Stimulated activated naive CD8-positive, alpha-beta T cell treated with anti-CD3 and anti-CD28 coated beads, Interleukin-15, amount 100 ng/mL, for 72 hours (primary cell): ENCODE measurements around the gene SNX13.
"Not testable (repeated sequence)": the region's sequence is repeated elsewhere in the genome, so short reads cannot be mapped to it uniquely, and the experiment has no call there.

ENCODE experiments used
- ATAC-seq: fragments of 150-1000 bp; cut with Tn5 transposase; 2 replicates; pipeline ENCODE4 v1.10.0; 2021; ENCODE audit warnings: mild to moderate bottlenecking, moderate library complexity
- DNase-seq, 2 donors: peaks; one replicate each; pipeline ENCODE4 v3.0.0; 2021 to 2022
- H3K27ac Mint-ChIP-seq, 2 donors: one replicate each; pipeline ENCODE4 v1.8.0; 2022; ENCODE audit warnings: mild to moderate bottlenecking in 2 of 2, mixed read lengths in 2 of 2, moderate library complexity in 2 of 2
- H3K27me3 Mint-ChIP-seq: one replicate; pipeline ENCODE4 v1.8.0; 2022; ENCODE audit warnings: mixed read lengths
- H3K4me1 Mint-ChIP-seq: one replicate; pipeline ENCODE4 v1.8.0; 2022; ENCODE audit warnings: mild to moderate bottlenecking, mixed read lengths
- H3K4me3 Mint-ChIP-seq, 2 donors: one replicate each; pipeline ENCODE4 v1.8.0; 2022; ENCODE audit warnings: mild to moderate bottlenecking in 2 of 2, mixed read lengths in 2 of 2, moderate library complexity in 1 of 2
- H3K9me3 Mint-ChIP-seq, 2 donors: one replicate each; pipeline ENCODE4 v1.8.0; 2022; ENCODE audit warnings: mixed read lengths in 2 of 2

SNX13 gene

DNA sequence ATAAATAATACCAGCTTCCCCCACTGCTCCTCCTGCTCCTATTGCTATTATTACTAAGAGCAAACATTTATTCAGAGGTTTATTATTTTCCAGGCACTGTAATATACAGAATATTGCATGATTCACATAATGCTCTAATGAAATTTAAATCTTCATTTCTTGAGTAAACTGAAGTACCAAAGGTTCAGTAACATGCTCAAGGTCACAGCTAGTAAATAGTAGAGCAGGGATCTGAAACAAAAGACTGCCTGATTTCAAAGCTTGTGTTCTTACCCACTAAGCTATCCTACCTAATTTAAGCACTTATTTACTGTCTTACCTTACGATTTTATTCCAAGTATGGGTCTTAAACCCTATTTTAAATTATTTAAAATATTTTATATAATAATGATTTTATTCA is 126.2 kb downstream of the SNX13 start:
- no peaks in the 10 kb centered on the region for H3K4me1 Mint-ChIP-seq
- H3K27me3 Mint-ChIP-seq = no peaks in the 10 kb centered on the region
- no peak for DNase-seq
- peaks cover 0 to 20% of the 10 kb centered on the region in 2 donors for H3K9me3 Mint-ChIP-seq
- no peak for ATAC-seq
- no peak overlapping the region for H3K4me3 Mint-ChIP-seq
- no peak overlapping the region for H3K27ac Mint-ChIP-seq

DNA sequence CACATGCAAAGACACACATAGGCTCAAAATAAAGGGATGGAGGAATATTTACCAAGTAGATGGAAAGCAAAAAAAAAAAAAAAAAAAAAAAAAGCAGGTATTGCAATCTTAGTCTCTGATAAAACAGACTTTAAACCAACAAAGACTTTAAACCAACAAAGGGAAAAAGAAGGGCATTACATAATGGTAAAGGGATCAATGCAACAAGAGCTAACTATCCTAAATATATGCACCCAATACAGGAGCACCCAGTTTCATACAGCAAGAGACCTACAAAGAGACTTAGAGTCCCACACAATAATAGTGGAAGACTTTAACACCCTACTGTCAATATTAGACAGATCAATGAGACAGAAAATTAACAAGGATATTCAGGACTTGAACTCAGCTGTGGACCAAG is 131.1 kb downstream of the SNX13 start:
- H3K27ac Mint-ChIP-seq, ATAC-seq, H3K27me3 Mint-ChIP-seq, H3K4me3 Mint-ChIP-seq, H3K4me1 Mint-ChIP-seq, DNase-seq: not testable (repeated sequence)
- peaks cover 0 to 20% of the 10 kb centered on the region in 2 donors for H3K9me3 Mint-ChIP-seq

DNA sequence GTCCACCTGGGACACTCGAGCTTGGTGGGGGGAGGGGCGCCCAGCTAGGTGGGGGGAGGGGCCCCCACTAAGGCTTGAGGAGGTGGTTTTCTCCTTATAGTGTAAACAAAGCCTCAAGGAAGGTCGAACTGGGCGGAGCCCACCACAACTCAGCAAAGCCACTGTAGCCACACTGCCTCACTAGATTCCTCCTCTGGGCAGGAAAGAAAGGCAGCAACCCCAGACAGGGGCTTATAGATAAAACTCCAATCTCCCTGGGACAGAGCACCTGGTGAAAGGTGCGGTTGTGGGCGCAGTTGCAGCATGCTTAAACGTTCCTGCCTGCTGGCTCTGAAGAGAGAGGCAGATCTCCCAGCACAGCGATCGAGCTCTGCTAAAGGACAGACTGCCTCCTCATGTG is 133.1 kb downstream of the SNX13 start:
- Mint-ChIP-seq H3K27me3 (no peaks in the 10 kb centered on the region), H3K4me3 (no peak overlapping the region)

DNA sequence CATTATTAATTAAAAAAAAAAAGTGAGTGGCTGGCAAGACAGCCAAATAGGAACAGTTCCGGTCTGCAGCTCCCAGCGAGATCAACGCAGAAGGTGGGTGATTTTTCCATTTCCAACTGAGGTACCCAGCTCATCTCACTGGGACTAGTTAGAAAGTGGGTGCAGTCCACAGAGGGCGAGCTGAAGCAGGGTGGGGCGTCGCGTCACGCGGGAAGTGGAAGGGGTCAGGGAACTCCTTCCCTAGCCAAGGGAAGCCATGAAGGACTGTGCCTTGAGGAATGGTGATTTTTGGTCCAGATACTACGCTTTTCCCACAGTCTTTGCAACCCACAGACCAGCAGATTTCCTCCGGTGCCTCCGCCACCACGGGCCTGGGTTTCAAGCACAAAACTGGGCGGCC is 133.7 kb downstream of the SNX13 start:
- peaks cover 0 to 8% of the 10 kb centered on the region in 2 donors for H3K9me3 Mint-ChIP-seq
- ATAC-seq (no peak), DNase-seq (no peak)
- no peaks in the 10 kb centered on the region for H3K4me1 Mint-ChIP-seq
- no peak overlapping the region for H3K4me3 Mint-ChIP-seq
- H3K27me3 Mint-ChIP-seq = no peaks in the 10 kb centered on the region
- peak overlapping the region in 1 of 2 donors; percentile 82 for H3K27ac Mint-ChIP-seq

More for the DNA sequence above, 133.1 kb downstream of the SNX13 start:
- Mint-ChIP-seq H3K9me3 (peaks cover 0 to 15% of the 10 kb centered on the region in 2 donors), H3K27ac (no peak overlapping the region), H3K4me1 (no peaks in the 10 kb centered on the region)
- DNase-seq (no peak), ATAC-seq (no peak)

DNA sequence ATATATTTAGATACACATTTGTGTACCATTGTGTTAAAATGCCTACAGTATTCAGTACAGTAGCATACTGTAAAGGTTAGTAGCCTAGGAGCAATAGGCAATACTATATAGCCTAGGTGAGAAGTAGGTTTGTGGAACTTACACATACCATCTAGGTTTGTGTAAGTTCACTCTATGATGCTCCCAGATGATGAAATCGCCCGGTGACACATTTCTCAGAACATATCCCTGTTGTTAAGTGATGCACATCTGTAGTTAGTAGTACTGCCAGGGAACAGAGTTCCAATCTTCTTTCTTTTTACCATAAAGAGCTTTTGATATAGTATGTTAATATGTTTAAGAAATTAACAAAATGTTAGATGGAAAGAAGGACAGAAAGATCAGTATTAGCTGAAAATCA is 138.2 kb downstream of the SNX13 start:
- H3K27me3 Mint-ChIP-seq = no peaks in the 10 kb centered on the region
- H3K27ac Mint-ChIP-seq = no peak overlapping the region
- no peak for ATAC-seq
- H3K4me1 Mint-ChIP-seq = no peaks in the 10 kb centered on the region
- H3K9me3 Mint-ChIP-seq = no peaks in the 10 kb centered on the region
- no peak overlapping the region for H3K4me3 Mint-ChIP-seq
- no peak for DNase-seq

DNA sequence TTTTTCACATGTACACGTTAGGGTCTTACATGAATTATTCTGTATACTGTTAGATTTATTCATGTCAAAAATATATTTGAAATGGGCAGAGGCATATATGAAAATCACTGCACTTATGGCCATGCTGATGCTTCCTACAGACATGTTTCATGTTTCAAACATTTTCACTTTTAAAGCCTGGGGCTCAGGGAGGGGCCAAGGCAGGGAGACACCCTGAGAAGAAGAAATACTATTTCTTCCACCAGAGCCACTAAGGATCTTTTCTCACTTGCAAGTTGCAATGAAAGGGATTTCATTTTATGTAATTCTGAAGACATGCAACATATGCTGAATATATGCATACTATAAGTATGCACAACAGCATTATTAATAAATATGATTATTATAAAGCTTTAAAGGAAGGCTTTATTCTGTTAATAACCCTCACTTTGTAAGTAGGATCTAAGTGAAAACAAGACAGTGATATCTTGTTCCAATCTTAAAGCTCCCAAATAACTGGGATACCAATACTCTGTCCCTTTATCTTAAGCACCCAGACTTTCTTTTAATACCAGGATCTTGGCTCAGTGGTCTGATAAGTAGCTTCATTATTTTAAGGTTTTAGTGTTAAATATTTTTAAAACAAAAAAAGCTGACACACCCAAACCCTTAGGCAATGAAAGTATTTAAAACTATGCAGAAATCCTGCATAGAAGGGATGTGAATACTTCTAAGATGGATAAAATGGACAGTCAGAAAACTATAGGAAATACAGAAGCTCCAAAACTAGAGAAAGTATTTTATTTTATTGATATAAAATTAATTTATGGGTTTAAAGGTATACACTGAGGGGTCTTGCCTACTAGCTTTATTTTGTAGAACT is 148.0 kb downstream of the SNX13 start:
- Mint-ChIP-seq H3K27ac (no peak overlapping the region), H3K4me1 (no peaks in the 10 kb centered on the region), H3K4me3 (no peak overlapping the region), H3K9me3 (no peaks in the 10 kb centered on the region), H3K27me3 (no peaks in the 10 kb centered on the region)
- no peak for ATAC-seq
- no peak for DNase-seq

DNA sequence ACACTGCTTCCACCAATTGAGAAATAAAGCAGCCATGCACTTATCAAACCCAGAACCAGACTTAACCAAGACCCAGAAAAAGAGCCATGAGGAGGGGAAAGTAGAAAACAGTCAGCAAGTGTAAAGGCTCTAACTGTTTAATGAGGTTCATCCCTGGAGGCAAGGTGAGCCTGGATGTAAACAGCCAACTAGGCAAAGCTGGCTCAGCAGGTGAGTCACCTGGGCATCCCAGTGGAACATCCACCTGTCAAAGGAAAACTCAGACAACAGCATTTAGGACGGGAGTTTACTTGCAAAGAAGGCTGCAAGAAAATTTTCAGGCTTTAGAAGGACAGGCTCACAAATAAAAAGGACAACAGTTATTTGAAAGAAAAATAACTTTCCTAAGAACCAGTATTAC is 153.0 kb downstream of the SNX13 start:
- DNase-seq (no peak), ATAC-seq (no peak)
- no peaks in the 10 kb centered on the region for H3K4me1 Mint-ChIP-seq
- H3K9me3 Mint-ChIP-seq = no peaks in the 10 kb centered on the region
- no peaks in the 10 kb centered on the region for H3K27me3 Mint-ChIP-seq
- H3K4me3 Mint-ChIP-seq = no peak overlapping the region
- no peak overlapping the region for H3K27ac Mint-ChIP-seq

DNA sequence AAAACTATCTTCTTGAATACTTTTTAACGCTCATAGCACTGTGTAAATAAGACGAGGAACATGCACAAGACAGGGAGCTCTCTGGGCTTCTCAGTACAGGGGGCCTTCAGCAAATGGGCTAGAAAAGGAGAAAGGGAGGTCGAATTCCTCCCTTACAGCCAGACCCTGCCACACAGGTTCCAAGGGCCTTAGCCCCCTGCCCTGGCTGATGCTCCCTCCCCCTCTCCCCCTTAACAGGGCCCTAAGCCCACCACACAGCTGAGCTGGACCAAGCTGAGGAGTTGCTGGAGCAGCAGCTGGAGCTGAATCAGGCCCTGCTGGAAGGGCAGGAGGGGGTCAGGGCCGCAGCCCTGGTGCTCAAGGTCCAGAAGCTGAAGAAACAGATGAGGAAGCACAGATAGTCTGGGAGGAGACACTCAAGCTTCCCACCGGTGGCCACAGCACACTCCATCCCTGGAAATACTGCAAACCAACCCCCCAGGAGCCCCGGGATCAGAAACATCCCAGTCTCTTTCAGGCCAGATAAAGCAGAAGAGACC is 153.9 kb downstream of the SNX13 start:
- Mint-ChIP-seq H3K9me3 (no peaks in the 10 kb centered on the region), H3K4me1 (no peaks in the 10 kb centered on the region), H3K27ac (no peak overlapping the region), H3K4me3 (no peak overlapping the region), H3K27me3 (no peaks in the 10 kb centered on the region)
- DNase-seq (no peak), ATAC-seq (no peak)

DNA sequence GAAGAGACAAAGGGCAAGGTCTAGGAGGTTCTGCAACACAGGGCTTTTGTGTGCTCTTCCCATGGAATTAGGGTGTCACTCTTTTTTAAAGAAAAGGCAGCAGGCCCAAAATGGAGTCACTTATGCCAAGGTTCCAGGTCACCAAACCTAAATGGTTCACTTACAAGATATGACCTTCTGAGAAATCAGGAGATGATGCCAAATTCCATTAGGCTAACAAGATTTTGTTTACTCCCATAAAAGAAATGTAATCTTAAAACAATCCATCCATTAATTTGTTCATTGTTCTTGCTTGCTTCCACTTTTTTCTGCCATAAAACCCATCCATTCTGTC is 158.1 kb downstream of the SNX13 start:
- DNase-seq (no peak), ATAC-seq (no peak)
- no peaks in the 10 kb centered on the region for H3K9me3 Mint-ChIP-seq
- no peaks in the 10 kb centered on the region for H3K27me3 Mint-ChIP-seq
- H3K4me3 Mint-ChIP-seq = no peak overlapping the region
- no peak overlapping the region for H3K27ac Mint-ChIP-seq
- no peaks in the 10 kb centered on the region for H3K4me1 Mint-ChIP-seq

DNA sequence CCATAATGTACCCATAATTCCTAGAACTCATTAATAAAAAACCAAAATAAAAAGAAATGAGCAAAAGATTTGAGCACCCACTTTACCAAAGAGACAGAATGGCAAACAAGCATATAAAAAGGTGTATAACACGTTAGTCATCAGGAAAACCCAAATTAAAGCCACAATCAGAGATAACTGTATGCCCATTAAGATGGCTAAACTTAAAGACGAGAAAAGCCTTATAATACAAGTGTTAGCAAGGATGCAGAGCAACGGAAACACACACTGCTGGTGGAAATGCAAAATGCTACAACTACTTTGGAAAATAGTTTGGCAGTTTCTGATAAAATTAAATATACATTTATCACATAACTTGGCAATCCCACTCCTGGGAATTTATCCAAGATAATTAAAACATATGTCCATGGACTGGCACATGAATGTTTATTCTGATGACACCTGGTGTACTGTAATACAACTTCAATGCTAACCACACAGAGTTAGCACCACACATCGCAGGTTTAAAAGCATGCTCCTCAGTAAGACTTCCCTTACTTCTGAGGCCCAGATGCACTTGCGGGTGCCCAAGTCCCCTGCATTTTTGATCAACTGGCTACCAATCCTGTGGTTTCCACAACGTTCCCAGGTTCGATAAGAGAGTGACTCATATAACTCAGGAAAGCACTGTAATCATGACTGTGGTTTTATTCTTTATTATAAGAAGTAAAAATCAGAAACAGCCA is 158.6 kb downstream of the SNX13 start:
- H3K27ac Mint-ChIP-seq = peak overlapping the region in 1 of 2 donors; percentile 66
- ATAC-seq = no peak
- no peaks in the 10 kb centered on the region for H3K9me3 Mint-ChIP-seq

DNA sequence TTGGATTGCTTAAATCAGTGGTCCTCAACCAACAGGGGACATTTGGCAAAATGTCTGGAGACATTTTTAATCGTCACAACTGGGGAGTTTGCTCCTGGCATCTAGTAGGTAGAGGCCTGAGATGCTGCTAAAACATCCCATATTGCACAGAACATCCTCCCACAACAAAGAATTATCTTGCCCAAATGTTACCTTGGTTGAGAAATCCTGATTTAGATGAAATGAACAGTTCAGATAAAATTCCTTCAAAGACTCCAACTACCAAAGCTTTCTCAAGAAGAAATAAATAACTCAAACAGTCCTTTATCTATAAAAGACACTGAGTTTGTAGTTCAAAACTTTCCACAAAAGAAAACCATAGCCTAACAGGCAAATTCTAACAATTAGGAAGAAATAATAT is 160.9 kb downstream of the SNX13 start:
- Mint-ChIP-seq H3K4me3 (no peak overlapping the region), H3K27me3 (no peaks in the 10 kb centered on the region), H3K27ac (no peak overlapping the region), H3K4me1 (no peaks in the 10 kb centered on the region), H3K9me3 (no peaks in the 10 kb centered on the region)
- ATAC-seq (no peak), DNase-seq (no peak)

More for the DNA sequence above, 158.6 kb downstream of the SNX13 start:
- Mint-ChIP-seq H3K27me3 (no peaks in the 10 kb centered on the region), H3K4me3 (no peak overlapping the region), H3K4me1 (no peaks in the 10 kb centered on the region)
- DNase-seq = no peak

DNA sequence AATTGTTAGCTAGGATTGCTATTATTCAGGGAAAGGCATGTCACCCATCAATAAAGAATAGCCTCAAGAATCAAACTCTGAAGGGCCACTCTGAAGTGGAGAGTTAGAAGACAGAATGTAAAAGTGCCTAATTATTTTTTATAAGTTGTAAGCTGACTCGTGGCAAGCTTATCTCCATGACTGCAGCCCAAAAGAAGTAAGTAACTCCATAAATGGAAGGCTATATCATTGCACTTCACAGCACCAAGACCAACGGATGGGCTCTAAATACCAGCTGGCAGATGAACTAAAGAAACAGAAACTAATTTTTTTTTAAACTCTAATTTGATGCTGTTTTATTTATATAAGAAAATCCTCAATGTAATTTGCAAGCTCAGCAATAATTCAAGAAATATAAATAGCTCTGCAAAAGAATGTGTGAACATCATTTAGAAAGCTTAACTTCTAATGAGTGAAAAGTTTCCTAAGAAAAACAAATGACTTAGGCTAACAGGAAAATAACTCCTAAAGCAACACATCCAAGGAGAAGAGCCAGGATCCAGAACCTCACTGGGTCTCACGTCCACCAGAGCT is 165.5 kb downstream of the SNX13 start:
- peaks cover 7% of the 10 kb centered on the region for H3K4me1 Mint-ChIP-seq
- ATAC-seq (no peak), DNase-seq (no peak)
- H3K9me3 Mint-ChIP-seq = no peaks in the 10 kb centered on the region
- no peak overlapping the region for H3K4me3 Mint-ChIP-seq
- no peaks in the 10 kb centered on the region for H3K27me3 Mint-ChIP-seq
- no peak overlapping the region for H3K27ac Mint-ChIP-seq

DNA sequence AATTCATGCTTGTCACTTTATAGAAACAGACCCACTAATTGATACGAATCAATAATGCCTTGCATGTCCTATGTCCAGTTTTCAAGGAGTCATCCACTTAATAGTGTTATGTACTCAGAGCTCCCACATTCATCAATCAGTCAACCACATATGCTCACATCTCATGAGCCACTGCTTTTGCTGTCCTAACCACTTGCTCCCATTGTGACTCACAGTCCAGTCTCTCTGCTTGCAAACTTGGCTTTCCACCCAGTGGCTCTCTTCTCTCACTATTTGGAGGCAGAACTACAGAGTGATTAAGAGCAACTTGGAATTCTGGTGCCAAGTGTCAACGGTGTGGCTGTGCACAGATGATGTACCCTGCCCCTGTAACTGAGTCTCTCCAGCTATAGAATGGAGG is 166.0 kb downstream of the SNX13 start:
- H3K27ac Mint-ChIP-seq = no peak overlapping the region
- DNase-seq = no peak

DNA sequence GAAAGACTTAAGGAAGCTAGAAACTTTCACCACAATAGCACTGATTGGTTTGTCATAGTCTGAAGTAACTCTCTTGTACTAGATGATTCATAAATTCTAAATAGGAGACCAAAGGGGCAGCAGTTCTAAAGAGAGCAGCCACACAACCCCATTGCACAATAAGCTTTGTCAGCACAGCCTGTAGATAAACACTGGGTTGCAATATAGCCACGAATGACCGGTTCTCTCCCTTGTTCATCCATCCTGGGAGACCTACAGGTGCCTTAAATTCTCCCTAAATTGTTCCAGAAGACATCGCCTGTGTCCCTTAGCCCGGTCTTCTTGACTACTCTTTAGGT is 167.0 kb downstream of the SNX13 start:
- ATAC-seq = peak; percentile 83
- no peak overlapping the region for H3K27ac Mint-ChIP-seq
- peaks cover 7% of the 10 kb centered on the region for H3K4me1 Mint-ChIP-seq
- no peak overlapping the region for H3K4me3 Mint-ChIP-seq
- H3K27me3 Mint-ChIP-seq = no peaks in the 10 kb centered on the region
- H3K9me3 Mint-ChIP-seq = no peaks in the 10 kb centered on the region
- no peak for DNase-seq

More for the DNA sequence above, 166.0 kb downstream of the SNX13 start:
- no peak for ATAC-seq
- Mint-ChIP-seq H3K27me3 (no peaks in the 10 kb centered on the region), H3K9me3 (no peaks in the 10 kb centered on the region), H3K4me3 (no peak overlapping the region), H3K4me1 (peaks cover 7% of the 10 kb centered on the region)

DNA sequence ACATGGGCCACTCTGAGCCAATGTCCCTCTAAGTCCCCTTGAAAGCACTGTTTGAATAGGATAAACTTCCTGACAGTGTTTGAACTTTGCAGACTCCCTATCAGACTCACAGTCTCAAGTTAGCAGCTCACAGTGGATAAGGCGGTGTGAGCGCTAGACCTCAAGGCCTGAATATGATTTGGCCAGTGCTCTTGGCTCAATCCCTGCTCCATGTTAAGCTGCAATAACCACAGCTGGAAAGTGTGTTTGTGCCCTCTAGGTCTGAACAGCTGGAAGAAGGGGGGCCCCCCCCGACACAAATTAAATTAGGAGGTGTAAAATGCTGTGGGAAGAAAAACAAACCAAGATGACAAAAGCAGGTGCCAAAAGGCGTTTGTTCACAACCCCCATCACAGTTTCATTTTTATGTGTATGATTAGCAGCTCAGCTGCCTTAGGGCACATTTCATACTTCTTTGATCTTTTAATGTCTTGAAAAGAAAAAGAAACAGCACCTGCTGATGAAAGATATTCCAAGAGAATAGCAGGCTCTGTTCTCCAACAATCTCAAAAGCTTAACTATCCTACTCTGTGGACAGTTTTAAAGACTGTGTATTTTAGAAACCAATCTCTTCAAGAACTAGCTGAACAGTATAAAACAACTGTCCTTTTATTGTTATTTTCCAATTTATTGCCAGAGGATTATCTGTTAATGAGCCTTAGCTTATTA is 167.6 kb downstream of the SNX13 start:
- DNase-seq (no peak), ATAC-seq (peak; percentile 51)
- H3K4me1 Mint-ChIP-seq = peaks cover 7% of the 10 kb centered on the region
- H3K4me3 Mint-ChIP-seq = no peak overlapping the region
- no peaks in the 10 kb centered on the region for H3K9me3 Mint-ChIP-seq
- H3K27ac Mint-ChIP-seq = no peak overlapping the region
- H3K27me3 Mint-ChIP-seq = no peaks in the 10 kb centered on the region
